HT-29 (cell line): ENCODE results near the gene APOL5. TPM values are rescaled to one million over a fixed set of nuclear protein-coding genes. Genes with fewer than 3 reads are reported as not detected.

Experiments used
- total RNA-seq: library from RNA; depleted of rRNA; stranded (reverse); fragments of >200 nt; shearing (Covaris generic); gene quantifications from 2 replicates; pipeline ENCODE4 v1.2.3, GENCODE V29; 2014; rRNA removed

The APOL5 gene
- total RNA-seq, 1 experiment from 2014 or later, result not detected

Other genes starting within 250 kb of the APOL5 start
- gene RASD2, start 177.0 kb upstream of the APOL5 start, total RNA-seq, result 0.05 TPM in 1 of 2 replicates, not detected in the other
- gene MB, start 100.5 kb upstream of the APOL5 start, total RNA-seq, result 0.79 and 0.86 TPM in 2 replicates
- gene APOL6, start 69.4 kb upstream of the APOL5 start, total RNA-seq, result 6.3 and 6.8 TPM in 2 replicates